Peyer's patch (tissue), 4 donors: ENCODE measurements around the gene RARG. TPM values are rescaled to one million over a fixed set of nuclear protein-coding genes. Genes with fewer than 3 reads are reported as not detected.
A peak's percentile ranks its signal among the peaks of the same experiment; 100 is the strongest.

ENCODE experiments used
- DNase-seq, 3 donors: peaks; one replicate each; pipeline ENCODE4 v3.0.0-alpha.2; 2017 to 2019
- H3K27ac ChIP-seq, 4 donors: fragments of 200-600 bp; sonication (generic); one replicate each; pipeline ENCODE4 v1.5.1; 2016 to 2019
- H3K27me3 ChIP-seq, 2 donors: fragments of 200-600 bp; sonication (generic); one replicate each; pipeline ENCODE4 v1.5.1; 2019
- H3K36me3 ChIP-seq, 3 donors: fragments of 200-600 bp; sonication (generic); one replicate each; pipeline ENCODE4 v1.5.1; 2016 to 2019
- H3K4me1 ChIP-seq, 4 donors: fragments of 200-600 bp; sonication (generic); one replicate each; pipeline ENCODE4 v1.5.1; 2016 to 2019
- H3K4me3 ChIP-seq, 4 donors: fragments of 200-600 bp; sonication (generic); 1 replicate in 3 of 4; 2 replicates in 1 of 4; pipeline ENCODE4 v1.5.1; 2016 to 2019; ENCODE audit warnings: mild to moderate bottlenecking in 1 of 4
- H3K9me3 ChIP-seq, 4 donors: fragments of 200-600 bp; sonication (generic); one replicate each; pipeline ENCODE4 v1.5.1; 2016 to 2019; ENCODE audit warnings: mild to moderate bottlenecking in 1 of 4
- POLR2A ChIP-seq, 2 donors: fragments of 450-650 bp; IDR thresholded peaks; one replicate each; pipeline ENCODE4 v1.5.1; 2017; ENCODE audit warnings: antibody characterized with exemption in 2 of 2, mild to moderate bottlenecking in 2 of 2, moderate library complexity in 2 of 2
- total RNA-seq, 4 donors: library from RNA; depleted of rRNA; stranded (reverse); fragments of >200 nt; gene quantifications; one replicate each; pipeline ENCODE4 v1.1.0, GENCODE V29; 2016
- TF ChIP-seq, protein P1 (sequence below), 6 experiments: fragments of 450-650 bp in 4 of 6; fragments of 200-600 bp in 2 of 6; sonication (generic) in 1 of 6; IDR thresholded peaks; one replicate each; pipeline ENCODE4 v1.5.1; 2017 to 2019; ENCODE audit warnings: antibody characterized with exemption in 6 of 6, mild to moderate bottlenecking in 3 of 6, moderate library complexity in 1 of 6

RARG gene
- total RNA-seq, 4 donors from 2014 or later, result 1.9 to 10.7 (median 5.7) TPM

DNA sequence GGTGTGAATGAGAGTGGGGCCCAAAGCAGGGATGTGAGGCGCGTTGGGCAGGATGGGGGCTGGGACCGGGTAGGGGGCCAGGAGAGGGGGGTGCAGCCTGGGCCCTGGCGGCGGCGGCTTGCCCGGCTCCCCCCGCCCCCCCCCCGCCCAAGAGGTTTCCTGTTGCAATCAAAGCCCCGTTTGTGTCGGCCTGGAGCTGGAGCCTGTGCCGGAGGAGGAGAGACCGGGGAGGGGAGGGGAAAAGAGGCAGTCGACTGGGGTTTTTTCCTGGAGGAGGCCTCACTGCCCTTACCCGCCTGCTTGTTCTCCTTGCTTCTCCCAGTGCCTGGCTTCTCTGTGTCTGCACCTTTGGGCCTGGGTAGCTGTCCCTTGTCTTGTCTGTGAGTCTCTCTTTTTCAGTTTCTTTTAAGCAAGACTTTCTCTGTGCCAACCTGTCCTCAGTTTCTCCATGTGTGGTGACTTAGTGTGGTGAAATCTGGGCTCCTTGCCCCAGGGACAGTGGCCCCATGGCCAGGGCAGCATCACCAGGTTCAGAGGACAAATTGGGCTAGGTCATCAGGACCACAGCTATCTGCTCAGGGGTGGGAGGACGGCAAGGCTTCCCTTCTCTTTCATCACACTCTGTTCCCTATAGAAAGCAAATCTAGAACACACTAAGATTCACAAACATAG is 8.5 kb downstream of the RARG start:
- no peaks in the 10 kb centered on the region for H3K27me3 ChIP-seq
- DNase-seq, result no peak
- H3K4me1 ChIP-seq, result peaks cover 0 to 43% (median 11%) of the 10 kb centered on the region in 4 donors
- TF ChIP-seq, protein P1, sequence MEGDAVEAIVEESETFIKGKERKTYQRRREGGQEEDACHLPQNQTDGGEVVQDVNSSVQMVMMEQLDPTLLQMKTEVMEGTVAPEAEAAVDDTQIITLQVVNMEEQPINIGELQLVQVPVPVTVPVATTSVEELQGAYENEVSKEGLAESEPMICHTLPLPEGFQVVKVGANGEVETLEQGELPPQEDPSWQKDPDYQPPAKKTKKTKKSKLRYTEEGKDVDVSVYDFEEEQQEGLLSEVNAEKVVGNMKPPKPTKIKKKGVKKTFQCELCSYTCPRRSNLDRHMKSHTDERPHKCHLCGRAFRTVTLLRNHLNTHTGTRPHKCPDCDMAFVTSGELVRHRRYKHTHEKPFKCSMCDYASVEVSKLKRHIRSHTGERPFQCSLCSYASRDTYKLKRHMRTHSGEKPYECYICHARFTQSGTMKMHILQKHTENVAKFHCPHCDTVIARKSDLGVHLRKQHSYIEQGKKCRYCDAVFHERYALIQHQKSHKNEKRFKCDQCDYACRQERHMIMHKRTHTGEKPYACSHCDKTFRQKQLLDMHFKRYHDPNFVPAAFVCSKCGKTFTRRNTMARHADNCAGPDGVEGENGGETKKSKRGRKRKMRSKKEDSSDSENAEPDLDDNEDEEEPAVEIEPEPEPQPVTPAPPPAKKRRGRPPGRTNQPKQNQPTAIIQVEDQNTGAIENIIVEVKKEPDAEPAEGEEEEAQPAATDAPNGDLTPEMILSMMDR (IDR thresholded peaks at IDR 0.05), result no peak
- no peak for TF ChIP-seq POLR2A (IDR thresholded peaks at IDR 0.05)
- H3K27ac ChIP-seq, result peak overlapping the region; percentile 14 to 99 (median 84)
- no peaks in the 10 kb centered on the region for H3K36me3 ChIP-seq
- no peaks in the 10 kb centered on the region for H3K9me3 ChIP-seq
- no peak overlapping the region for H3K4me3 ChIP-seq

DNA sequence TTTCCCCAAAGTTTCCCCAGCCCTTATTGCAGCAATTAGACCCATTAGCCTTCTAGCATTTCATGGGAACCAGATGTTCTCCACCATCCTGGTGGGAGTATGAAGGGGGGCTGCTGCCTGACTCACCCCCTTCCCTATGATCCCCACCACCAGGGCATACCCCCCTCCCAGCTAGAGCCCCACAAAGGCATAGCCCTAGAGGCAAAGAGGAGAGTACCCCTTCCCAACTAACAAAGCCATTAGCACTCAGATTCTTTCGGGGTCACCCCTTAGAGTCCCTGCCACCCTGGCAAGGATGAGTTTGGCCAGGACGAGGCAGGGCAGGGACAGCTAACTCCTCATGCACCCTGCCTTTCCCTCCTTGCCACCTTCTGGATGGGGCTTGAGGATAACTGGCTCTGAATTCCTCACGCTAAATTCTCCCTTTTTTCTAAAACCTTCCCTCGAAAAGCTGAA is 9.2 kb downstream of the RARG start:
- H3K4me1 ChIP-seq, result peaks cover 0 to 50% (median 12%) of the 10 kb centered on the region in 4 donors
- H3K36me3 ChIP-seq, result no peaks in the 10 kb centered on the region
- H3K27me3 ChIP-seq, result no peaks in the 10 kb centered on the region
- H3K27ac ChIP-seq, result peak overlapping the region; percentile 14 to 99 (median 84)
- DNase-seq, result no peak
- no peak overlapping the region for H3K4me3 ChIP-seq
- TF ChIP-seq, protein P1 (IDR thresholded peaks at IDR 0.05), result no peak
- TF ChIP-seq POLR2A (IDR thresholded peaks at IDR 0.05), result no peak
- no peaks in the 10 kb centered on the region for H3K9me3 ChIP-seq

DNA sequence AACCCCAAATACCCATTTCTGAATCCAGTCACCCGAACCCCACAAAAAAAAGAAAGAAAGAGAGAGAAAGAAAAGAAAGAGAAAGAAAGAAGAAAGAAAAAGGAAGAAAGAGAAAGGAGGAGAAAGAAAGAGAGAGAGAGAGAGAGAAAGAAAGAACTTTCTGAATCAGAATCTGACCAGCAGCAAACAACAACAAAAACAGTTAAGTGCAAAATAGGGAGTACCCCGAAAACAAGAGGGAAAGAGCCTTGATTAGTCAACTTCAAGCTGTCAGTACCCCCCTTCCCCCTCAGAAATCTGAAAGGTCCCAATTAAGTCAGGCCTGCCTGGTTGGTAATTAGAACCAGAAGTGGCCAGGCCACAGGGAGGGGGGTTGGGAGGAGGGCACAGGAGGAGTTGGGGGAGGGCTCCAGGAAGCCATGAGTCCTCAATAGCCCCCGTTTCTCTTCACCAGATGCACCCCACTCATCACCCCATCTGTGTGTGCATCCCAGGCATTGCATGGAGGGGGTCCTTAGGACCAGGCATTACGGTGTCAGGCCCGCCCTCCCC is 9.8 kb downstream of the RARG start:
- peak overlapping the region; percentile 47 to 77 (median 69) for H3K4me3 ChIP-seq
- no peaks in the 10 kb centered on the region for H3K9me3 ChIP-seq
- TF ChIP-seq POLR2A (IDR thresholded peaks at IDR 0.05), result no peak
- TF ChIP-seq, protein P1 (IDR thresholded peaks at IDR 0.05), result no peak
- H3K36me3 ChIP-seq, result no peaks in the 10 kb centered on the region
- peak overlapping the region; percentile 96 to 99 (median 96) for H3K27ac ChIP-seq
- peaks cover 0 to 56% (median 15%) of the 10 kb centered on the region in 4 donors for H3K4me1 ChIP-seq
- no peak for DNase-seq
- no peaks in the 10 kb centered on the region for H3K27me3 ChIP-seq

DNA sequence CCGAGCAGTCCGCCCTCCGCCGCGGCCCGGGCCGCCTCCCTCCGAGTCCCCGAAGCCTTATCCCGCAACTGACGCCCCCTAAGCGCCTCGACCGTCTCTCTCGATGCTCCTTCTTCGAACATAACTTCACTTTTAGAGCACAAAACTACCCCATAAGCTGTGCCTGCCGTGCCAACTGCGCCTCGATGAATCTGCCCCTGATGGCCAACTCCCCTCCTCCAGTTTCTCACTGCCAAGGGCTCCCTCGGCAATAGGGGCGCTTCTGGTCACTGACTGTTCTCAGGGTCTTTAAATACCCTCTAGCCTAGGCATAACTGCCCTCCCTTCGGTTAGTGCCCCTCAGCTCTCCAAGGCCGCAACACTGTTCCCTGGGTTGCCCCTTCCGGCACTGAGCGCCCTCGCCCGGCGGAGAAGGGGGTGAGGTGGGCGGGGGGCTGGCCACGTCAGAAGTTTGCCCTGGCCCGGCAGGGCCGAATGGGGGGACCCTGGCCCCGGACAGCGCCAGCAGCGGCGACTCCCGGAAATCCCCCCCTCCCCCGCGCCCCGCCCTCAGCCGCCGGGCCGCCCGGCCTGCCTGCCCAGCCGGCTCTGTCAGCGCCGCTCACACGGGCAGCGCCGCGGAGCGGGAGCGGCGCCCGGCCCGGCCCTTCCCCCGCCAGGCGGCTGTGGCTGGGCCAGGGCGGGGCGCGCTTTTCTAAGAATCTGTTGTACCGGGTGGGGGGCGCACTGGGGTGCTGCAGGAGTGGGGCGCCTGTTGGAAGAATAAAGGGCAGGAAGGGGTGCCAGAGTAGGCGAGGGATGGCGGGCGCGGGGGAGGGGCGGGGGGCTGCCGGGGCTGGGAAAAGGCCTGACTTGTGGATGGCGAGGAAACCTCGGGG is 10.6 kb downstream of the RARG start:
- Histone ChIP-seq H3K36me3 (no peaks in the 10 kb centered on the region), H3K4me1 (peaks cover 0 to 64% (median 17%) of the 10 kb centered on the region in 4 donors), H3K4me3 (peak overlapping the region; percentile 47 to 77 (median 69)), H3K27me3 (no peaks in the 10 kb centered on the region), H3K9me3 (no peaks in the 10 kb centered on the region), H3K27ac (peak overlapping the region; percentile 96 to 99 (median 96))
- peak; percentile 74 to 85 (median 84) for DNase-seq
- TF ChIP-seq, protein P1 (IDR thresholded peaks at IDR 0.05), result peak in 2 of 6 experiments; percentile 7 to 13
- peak in 1 of 2 donors; percentile 44 for TF ChIP-seq POLR2A (IDR thresholded peaks at IDR 0.05)

DNA sequence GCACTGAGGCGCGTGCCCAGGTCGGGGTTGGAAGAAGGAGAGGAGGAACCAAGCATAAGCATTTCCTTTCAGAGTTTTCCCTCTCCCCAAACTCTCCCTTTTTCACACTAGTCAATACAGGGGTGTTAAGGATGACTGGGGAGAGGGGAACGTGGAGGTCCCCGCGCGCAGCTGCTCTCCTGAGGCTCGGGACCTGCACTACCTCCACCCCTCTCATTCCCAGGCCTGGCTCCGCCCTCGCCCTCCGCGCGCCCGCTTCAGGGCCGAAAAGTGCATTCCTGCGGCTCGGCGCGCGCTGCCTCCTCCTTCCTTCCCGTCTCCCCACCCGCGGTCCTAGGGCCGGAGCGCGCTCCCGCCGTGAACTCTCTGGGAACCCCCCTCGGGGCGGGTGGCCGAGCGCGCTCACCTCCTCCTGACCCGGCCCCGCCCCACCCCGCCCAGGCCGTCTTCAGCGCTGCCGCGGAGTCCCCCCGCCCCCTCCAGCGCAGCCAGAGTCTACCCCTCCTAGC is 11.3 kb downstream of the RARG start:
- Histone ChIP-seq H3K36me3 (no peaks in the 10 kb centered on the region), H3K4me3 (peak overlapping the region; percentile 47 to 77 (median 69)), H3K27ac (peak overlapping the region; percentile 96 to 99 (median 96)), H3K27me3 (no peaks in the 10 kb centered on the region), H3K4me1 (peaks cover 0 to 68% (median 17%) of the 10 kb centered on the region in 4 donors), H3K9me3 (no peaks in the 10 kb centered on the region)
- TF ChIP-seq, protein P1 (IDR thresholded peaks at IDR 0.05), result no peak
- TF ChIP-seq POLR2A (IDR thresholded peaks at IDR 0.05), result no peak
- DNase-seq, result peak; percentile 85 to 94 (median 90)
